Measurements from ENCODE around the gene GNG12. TPM values are rescaled to one million over a fixed set of nuclear protein-coding genes. Genes with fewer than 3 reads are reported as not detected.

Gene GNG12
- total RNA-seq, 8 experiments from 2014 or later: 8.6 to 146 (median 51.7) TPM

DNA sequence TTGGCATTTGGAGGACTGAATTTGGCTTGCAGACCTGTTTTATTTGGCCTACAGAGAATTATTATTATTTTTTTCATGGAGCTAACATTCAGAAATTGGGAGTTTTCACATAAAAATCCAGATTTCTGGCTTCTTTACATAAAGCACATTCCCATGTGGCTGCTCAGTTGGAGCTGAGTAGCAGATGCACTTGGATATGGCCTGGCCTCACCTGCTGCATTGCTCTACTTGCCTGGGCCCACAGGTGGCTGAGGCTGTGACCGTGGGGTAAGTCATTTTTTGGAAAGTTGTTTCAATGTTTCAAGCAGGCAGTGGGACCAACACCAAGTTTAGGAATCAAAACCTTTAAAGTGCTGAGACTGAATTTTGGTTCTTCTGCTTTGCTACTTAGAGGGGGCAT, 91.5 kb downstream of the GNG12 start:
- Histone ChIP-seq H3K27ac (no peak overlapping the region), H3K4me3 (no peak overlapping the region), H3K4me1 (replicated peaks in 1 of 2) (no peaks in the 10 kb centered on the region)
- 63 to 100% (median 100%) methylated on average over 1 of the region's 1 CpG; no CpG with 5 or more reads in 1 of the 10 experiments for WGBS, 10 experiments
- ATAC-seq (replicated peaks in 6 of 8): no peak
- in situ Hi-C loops (cut with MboI; ENCODE audit: low pct_unique_long_range_greater_than_20kb in 2 of 9, low sequenced_read_pairs in 9 of 9, unreplicated experiment in 9 of 9): loop anchor here in 1 of 9 experiments (10.0 kb wide), 1 partner anchor 47 kb away; no protein-coding TSS in a partner anchor

DNA sequence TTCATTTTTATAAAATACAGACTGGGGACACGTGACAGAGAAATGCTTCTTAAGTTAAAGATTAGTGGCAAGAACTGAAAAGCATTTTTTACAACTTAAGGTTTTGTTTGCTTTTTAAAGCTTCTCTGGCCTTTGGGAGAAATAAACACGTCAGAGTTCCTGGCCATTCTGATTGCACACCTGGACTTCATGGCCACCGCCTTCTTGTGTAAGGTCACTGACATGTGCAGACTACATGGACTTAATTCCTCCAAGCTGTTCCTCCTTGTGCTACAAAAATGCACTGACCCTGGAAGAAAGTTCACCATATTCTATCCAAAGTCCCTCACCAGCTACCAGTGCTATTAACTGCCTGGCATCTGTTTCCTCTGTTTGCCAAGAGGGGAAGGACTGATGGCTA, 92.1 kb downstream of the GNG12 start:
- H3K27ac ChIP-seq: no peak overlapping the region
- WGBS, 10 experiments: 73 to 100% (median 96%) methylated on average over 1 to 3 of the region's 3 CpGs; no CpG with 5 or more reads in 1 of the 10 experiments
- H3K4me1 ChIP-seq (replicated peaks in 1 of 2): peaks cover 0 to 4% of the 10 kb centered on the region in 2 donors
- no peak overlapping the region for H3K4me3 ChIP-seq
- in situ Hi-C loops (cut with MboI; ENCODE audit: low pct_unique_long_range_greater_than_20kb in 2 of 9, low sequenced_read_pairs in 9 of 9, unreplicated experiment in 9 of 9): loop anchor here in 1 of 9 experiments (10.0 kb wide), 1 partner anchor 46 kb away; no protein-coding TSS in a partner anchor
- no peak for ATAC-seq (replicated peaks in 6 of 8)

DNA sequence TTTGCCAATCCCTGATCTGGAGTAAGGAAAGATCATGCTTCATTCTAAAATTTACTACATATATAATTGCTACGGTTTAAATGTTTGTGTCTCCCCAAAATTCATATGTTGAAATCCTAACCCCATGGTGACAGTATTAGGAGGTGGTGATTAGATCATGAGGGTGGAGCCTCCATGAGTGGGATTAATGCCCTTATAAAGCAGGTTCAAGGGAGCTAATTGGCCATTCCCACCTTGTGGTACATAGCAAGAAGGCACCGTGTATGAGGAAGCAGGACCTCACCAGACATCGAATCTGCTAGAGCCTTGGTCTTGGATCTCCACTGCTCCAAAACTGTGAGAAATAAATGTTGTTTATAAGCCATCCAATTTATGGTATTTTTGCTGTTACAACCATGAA, 92.7 kb downstream of the GNG12 start:
- ATAC-seq (replicated peaks in 6 of 8): no peak
- in situ Hi-C loops (cut with MboI; ENCODE audit: low pct_unique_long_range_greater_than_20kb in 2 of 9, low sequenced_read_pairs in 9 of 9, unreplicated experiment in 9 of 9): loop anchor here in 1 of 9 experiments (10.0 kb wide), 1 partner anchor 46 kb away; no protein-coding TSS in a partner anchor
- H3K27ac ChIP-seq: no peak overlapping the region
- no peak overlapping the region for H3K4me3 ChIP-seq
- WGBS, 10 experiments: 80 to 97% (median 94%) methylated on average over 1 to 3 of the region's 3 CpGs; no CpG with 5 or more reads in 1 of the 10 experiments
- H3K4me1 ChIP-seq (replicated peaks in 1 of 2): peaks cover 0 to 5% of the 10 kb centered on the region in 2 donors

DNA sequence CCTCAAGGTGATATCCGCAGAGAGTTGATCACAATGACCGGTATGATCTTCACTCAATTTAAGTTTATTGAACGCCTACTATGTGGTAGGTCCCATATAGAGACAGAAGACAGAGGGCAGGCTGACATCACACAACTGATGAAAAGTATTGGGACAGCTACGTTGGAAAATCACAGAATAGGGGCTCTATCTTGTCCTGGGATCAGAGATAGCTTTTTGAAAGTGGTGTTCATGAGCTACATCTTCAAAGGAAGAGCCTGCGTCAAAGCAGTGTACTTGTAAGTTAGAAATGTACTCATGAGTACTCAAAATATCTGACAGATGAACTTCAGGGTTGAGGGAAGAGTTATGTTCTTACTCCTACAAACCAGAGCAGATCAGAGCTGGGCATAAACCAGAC, 93.9 kb downstream of the GNG12 start:
- H3K4me3 ChIP-seq: no peak overlapping the region
- H3K27ac ChIP-seq: no peak overlapping the region
- peaks cover 0 to 5% of the 10 kb centered on the region in 2 donors for H3K4me1 ChIP-seq (replicated peaks in 1 of 2)
- in situ Hi-C loops (cut with MboI; ENCODE audit: low pct_unique_long_range_greater_than_20kb in 2 of 9, low sequenced_read_pairs in 9 of 9, unreplicated experiment in 9 of 9): no loop called here
- ATAC-seq (replicated peaks in 6 of 8): no peak
- 85 to 100% (median 96%) methylated on average over 1 to 5 of the region's 5 CpGs; no CpG with 5 or more reads in 1 of the 10 experiments for WGBS, 10 experiments

DNA sequence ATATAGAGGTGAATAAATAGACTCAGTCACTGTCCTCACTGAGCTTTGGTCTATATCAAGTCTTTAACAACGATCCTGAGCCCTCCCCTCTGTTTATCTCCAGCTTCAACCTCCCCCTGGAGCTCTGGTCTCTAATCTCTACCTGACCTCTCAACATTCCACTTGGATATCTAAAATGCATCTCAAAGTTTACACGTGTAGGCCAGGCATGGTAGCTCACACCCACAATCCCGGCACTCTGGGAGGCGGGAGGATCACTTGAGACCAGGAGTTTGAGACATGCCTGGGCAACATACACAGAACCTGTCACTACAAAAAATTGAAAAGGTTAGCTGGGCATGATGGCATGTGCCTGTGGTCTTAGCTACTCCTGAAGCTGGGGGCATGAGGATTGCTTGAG, 94.9 kb downstream of the GNG12 start:
- Histone ChIP-seq H3K4me1 (replicated peaks in 1 of 2) (peaks cover 0 to 5% of the 10 kb centered on the region in 2 donors), H3K27ac (no peak overlapping the region), H3K4me3 (no peak overlapping the region)
- peak in 1 of 8 experiments; percentile 5 for ATAC-seq (replicated peaks in 6 of 8)
- WGBS, 10 experiments: 67 to 100% (median 88%) methylated on average over 1 to 4 of the region's 4 CpGs; no CpG with 5 or more reads in 3 of the 10 experiments
- in situ Hi-C loops (cut with MboI; ENCODE audit: low pct_unique_long_range_greater_than_20kb in 2 of 9, low sequenced_read_pairs in 9 of 9, unreplicated experiment in 9 of 9): no loop called here

DNA sequence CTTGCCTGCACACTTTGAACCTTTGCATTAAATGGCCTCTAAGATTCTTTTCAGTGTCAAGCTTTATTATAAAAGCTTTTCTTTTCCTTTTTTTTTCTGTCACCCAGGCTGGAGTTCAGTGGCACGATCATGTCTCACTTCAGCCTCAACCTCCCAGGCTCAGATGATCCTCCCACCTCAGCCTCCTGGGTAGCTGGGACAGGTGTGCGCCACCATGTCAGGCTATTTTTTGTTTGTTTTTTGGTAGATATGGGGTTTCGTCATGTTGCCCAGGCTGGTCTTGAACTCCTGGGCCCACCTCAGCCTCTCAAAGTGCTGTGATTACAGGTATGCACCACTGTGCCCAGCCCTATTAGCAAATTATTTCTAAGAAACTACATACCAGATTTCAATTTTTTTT, 95.4 kb downstream of the GNG12 start:
- WGBS, 10 experiments: 90 to 100% (median 100%) methylated on average over 1 to 3 of the region's 3 CpGs; no CpG with 5 or more reads in 1 of the 10 experiments
- no peak overlapping the region for H3K4me3 ChIP-seq
- in situ Hi-C loops (cut with MboI; ENCODE audit: low pct_unique_long_range_greater_than_20kb in 2 of 9, low sequenced_read_pairs in 9 of 9, unreplicated experiment in 9 of 9): no loop called here

DNA sequence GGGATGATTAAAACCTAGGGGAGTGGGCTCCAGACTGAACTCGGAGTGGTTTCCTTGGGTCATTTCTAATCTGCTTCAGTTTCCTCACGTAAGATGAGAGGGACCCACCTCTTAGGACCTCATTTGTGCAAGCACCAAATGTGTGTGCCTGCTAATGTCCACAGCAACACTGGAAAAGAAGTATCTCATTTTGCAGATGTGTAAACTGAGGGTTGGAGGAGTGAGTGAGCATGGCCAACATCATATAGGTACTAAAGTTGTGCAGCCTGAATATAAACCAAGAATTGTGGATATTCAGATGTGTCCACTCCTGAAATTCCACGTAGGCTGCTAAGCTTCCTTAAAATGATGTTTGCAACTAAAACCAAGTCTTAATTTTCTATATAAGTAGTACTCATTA, 96.5 kb downstream of the GNG12 start:
- Histone ChIP-seq H3K27ac (no peak overlapping the region), H3K4me1 (replicated peaks in 1 of 2) (peaks cover 0 to 5% of the 10 kb centered on the region in 2 donors), H3K4me3 (no peak overlapping the region)
- WGBS, 10 experiments: 88 to 100% (median 100%) methylated on average over 1 to 3 of the region's 3 CpGs; no CpG with 5 or more reads in 2 of the 10 experiments
- no peak for ATAC-seq (replicated peaks in 6 of 8)
- in situ Hi-C loops (cut with MboI; ENCODE audit: low pct_unique_long_range_greater_than_20kb in 2 of 9, low sequenced_read_pairs in 9 of 9, unreplicated experiment in 9 of 9): no loop called here

More for the DNA sequence above, 95.4 kb downstream of the GNG12 start:
- Histone ChIP-seq H3K4me1 (replicated peaks in 1 of 2) (peaks cover 0 to 5% of the 10 kb centered on the region in 2 donors), H3K27ac (no peak overlapping the region)
- no peak for ATAC-seq (replicated peaks in 6 of 8)

DNA sequence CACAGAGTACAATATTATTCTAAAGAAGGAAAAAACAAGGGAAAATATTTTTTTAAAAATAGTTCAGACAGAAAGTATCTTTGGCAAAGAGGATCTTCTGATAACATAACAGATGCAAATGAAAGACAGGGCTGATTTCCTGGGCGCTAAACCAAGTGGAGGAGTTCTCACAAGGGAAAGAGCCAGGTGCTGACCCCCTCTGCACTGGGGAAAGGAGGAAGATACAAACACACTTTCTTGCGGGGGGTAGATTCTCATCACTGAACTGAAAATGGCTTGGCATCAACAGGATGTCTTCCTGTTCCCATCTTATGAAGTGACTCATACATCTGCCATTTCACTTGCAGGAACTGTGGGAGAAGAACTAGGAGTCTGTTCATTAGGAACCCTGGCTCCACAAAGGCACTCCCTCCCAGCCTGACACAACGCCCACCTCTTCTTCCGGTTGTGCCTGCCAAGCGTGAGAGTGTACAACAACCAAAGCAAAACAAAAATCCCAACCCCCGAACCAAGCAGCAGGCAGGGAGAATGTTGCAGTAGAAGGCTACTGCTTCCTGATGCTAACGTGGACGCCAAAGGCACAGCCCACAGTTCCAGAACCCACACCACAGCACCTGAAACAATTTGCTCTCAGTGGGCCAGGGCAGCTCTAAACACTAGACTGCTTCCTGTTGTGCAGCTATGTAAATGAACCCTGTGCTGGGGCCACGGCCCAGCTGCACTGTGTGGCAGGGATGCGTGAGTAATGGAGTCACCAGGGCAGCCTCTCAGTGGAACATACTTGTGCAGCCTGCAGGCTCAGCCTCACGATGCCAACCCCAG, 97.2 kb downstream of the GNG12 start:
- peaks cover 0 to 5% of the 10 kb centered on the region in 2 donors for H3K4me1 ChIP-seq (replicated peaks in 1 of 2)
- no peak overlapping the region for H3K27ac ChIP-seq
- in situ Hi-C loops (cut with MboI; ENCODE audit: low pct_unique_long_range_greater_than_20kb in 2 of 9, low sequenced_read_pairs in 9 of 9, unreplicated experiment in 9 of 9): no loop called here
- peak; percentile 46 to 97 (median 92) for ATAC-seq (replicated peaks in 6 of 8)
- 4 to 79% (median 38%) methylated on average over 1 to 10 of the region's 11 CpGs; no CpG with 5 or more reads in 2 of the 10 experiments for WGBS, 10 experiments
- H3K4me3 ChIP-seq: no peak overlapping the region

DNA sequence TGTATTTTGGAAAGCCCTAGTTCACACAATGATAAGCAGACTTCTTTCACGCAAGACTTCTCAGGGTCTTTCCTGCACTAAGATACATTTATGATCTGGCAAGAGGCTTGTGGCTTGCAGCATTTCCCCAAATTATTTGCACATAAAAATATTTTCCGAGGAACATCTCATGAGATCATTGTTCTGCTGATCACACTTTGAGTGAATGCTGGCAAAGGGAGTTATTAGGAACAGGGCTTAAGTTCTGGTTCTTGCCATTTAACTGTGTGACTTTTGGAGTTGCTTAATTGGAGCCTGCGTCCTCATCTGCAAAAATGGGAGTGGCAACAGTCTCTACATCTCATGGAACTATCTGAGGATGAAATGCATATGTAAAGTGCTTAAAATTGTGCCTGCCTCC, 98.1 kb downstream of the GNG12 start:
- peak in 1 of 8 experiments; percentile 4 for ATAC-seq (replicated peaks in 6 of 8)
- Histone ChIP-seq H3K4me3 (no peak overlapping the region), H3K27ac (no peak overlapping the region), H3K4me1 (replicated peaks in 1 of 2) (peaks cover 0 to 5% of the 10 kb centered on the region in 2 donors)
- in situ Hi-C loops (cut with MboI; ENCODE audit: low pct_unique_long_range_greater_than_20kb in 2 of 9, low sequenced_read_pairs in 9 of 9, unreplicated experiment in 9 of 9): no loop called here
- 0 to 100% (median 82%) methylated on average over 1 to 3 of the region's 3 CpGs for WGBS, 10 experiments

DNA sequence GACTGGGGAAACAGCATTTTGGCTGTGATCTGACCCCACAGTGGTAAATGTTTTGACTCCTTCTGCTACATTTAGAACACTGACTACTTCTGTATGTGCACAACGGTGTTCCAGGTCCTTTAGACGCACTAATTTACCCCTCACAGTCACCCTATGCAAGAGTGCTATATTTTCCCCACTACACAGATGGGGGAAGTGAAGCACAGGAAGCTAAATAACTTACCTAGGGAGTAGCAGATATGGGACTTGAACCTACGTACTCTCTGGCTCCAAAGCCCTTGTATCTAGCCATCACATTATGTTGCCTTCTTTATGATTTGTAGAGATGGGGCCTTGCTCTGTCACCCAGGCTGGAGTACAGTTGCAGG, 99.0 kb downstream of the GNG12 start:
- Histone ChIP-seq H3K4me1 (replicated peaks in 1 of 2) (peaks cover 0 to 5% of the 10 kb centered on the region in 2 donors), H3K27ac (no peak overlapping the region), H3K4me3 (no peak overlapping the region)
- 83 to 100% (median 94%) methylated on average over 1 to 3 of the region's 3 CpGs; no CpG with 5 or more reads in 4 of the 10 experiments for WGBS, 10 experiments
- ATAC-seq (replicated peaks in 6 of 8): no peak
- in situ Hi-C loops (cut with MboI; ENCODE audit: low pct_unique_long_range_greater_than_20kb in 2 of 9, low sequenced_read_pairs in 9 of 9, unreplicated experiment in 9 of 9): no loop called here

DNA sequence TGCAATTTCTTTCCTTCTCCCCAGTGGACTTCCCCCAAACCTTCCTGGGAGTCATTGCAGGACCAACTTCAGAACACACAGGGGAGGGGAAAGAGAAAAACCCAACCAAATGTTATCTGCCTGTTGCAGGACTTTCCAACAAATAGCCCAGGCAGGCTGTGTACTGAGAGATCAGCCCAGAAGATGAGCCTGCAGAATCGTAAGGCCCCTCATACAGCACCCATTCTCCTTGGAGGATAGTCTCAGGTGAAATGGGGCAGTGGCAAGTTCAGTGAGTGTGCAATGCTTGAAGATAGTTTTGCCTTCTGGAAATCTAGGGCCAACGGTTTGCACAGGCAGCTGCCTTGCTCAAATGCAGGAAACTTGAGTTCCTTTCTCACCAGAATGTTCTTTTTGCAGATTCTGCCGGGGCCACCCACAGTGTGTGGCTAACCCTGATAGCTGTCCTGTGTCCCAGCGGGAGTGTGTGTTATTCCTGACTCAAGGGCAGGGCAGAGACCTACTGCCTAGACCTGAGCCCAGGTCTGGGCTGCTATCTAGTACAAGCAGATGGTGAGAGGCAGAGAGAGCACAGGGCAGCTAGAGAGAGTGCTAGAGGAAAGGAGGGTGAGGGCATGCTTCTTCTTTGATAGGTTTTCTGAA, 99.5 kb downstream of the GNG12 start:
- in situ Hi-C loops (cut with MboI; ENCODE audit: low pct_unique_long_range_greater_than_20kb in 2 of 9, low sequenced_read_pairs in 9 of 9, unreplicated experiment in 9 of 9): no loop called here
- H3K4me1 ChIP-seq (replicated peaks in 1 of 2): peaks cover 0 to 5% of the 10 kb centered on the region in 2 donors
- WGBS, 10 experiments: 40 to 100% (median 81%) methylated on average over 1 to 4 of the region's 4 CpGs; no CpG with 5 or more reads in 3 of the 10 experiments
- H3K27ac ChIP-seq: no peak overlapping the region
- ATAC-seq (replicated peaks in 6 of 8): peak in 1 of 8 experiments; percentile 1
- no peak overlapping the region for H3K4me3 ChIP-seq

DNA sequence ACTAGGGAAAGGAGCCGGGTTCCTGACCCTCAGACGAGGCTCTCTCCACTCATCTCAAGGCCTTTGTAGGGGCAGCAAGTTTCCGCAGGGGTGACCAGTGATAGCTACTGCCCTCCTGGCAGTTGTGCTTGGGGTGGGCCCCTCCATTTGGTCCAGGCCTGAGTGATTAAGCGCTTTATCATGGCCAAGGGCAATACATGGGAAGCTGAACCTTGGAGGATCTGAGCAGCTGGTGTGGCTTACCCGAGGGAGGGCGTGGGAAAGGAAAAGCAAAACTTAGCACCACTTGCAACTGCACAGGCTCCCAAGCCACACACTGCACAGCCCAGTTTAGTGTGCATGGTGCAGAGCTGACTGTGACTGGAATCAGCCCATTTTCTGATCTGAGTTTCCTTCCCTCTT, 100.5 kb downstream of the GNG12 start:
- H3K27ac ChIP-seq: no peak overlapping the region
- no peak overlapping the region for H3K4me3 ChIP-seq
- ATAC-seq (replicated peaks in 6 of 8): peak in 3 of 8 experiments; percentile 72 to 85 (median 73)
- WGBS, 10 experiments: 0 to 100% (median 83%) methylated on average over 1 to 6 of the region's 6 CpGs; no CpG with 5 or more reads in 1 of the 10 experiments
- in situ Hi-C loops (cut with MboI; ENCODE audit: low pct_unique_long_range_greater_than_20kb in 2 of 9, low sequenced_read_pairs in 9 of 9, unreplicated experiment in 9 of 9): no loop called here
- H3K4me1 ChIP-seq (replicated peaks in 1 of 2): peaks cover 0 to 5% of the 10 kb centered on the region in 2 donors

DNA sequence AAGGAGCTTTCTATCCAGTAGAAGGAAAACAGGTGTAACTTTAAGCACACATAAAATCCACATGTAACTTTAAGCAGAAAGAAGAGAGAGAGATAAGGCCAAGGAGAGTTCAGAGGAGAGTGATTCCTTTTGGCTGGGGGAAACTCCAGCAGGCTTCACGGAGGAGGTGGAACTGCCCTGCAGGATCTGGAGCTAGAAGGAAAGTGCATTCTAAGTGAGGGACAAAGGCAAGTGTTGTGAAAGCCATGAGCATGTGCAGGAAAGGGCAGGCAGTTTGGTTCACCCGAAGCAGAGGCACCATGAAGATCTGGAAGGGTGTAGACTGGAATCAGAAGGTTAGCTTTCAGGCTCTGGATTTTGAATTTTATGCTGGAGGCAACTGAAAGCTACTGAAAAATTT, 101.9 kb downstream of the GNG12 start:
- WGBS, 10 experiments: 0 to 100% (median 61%) methylated on average over 1 to 2 of the region's 2 CpGs; no CpG with 5 or more reads in 2 of the 10 experiments

More for the DNA sequence above, 101.9 kb downstream of the GNG12 start:
- ATAC-seq (replicated peaks in 6 of 8): peak in 3 of 8 experiments; percentile 6 to 22 (median 7)
- Histone ChIP-seq H3K4me1 (replicated peaks in 1 of 2) (peaks cover 0 to 3% of the 10 kb centered on the region in 2 donors), H3K4me3 (no peak overlapping the region), H3K27ac (no peak overlapping the region)
- in situ Hi-C loops (cut with MboI; ENCODE audit: low pct_unique_long_range_greater_than_20kb in 2 of 9, low sequenced_read_pairs in 9 of 9, unreplicated experiment in 9 of 9): no loop called here

Measured in motor neuron (in vitro differentiated cells).